Measurements from ENCODE around the gene EFNB1.
"Not testable (repeated sequence)": the region's sequence is repeated elsewhere in the genome, so short reads cannot be mapped to it uniquely, and the experiment has no call there.

The EFNB1 gene
- 8.1 to 20.3 (median 18.2) reads per million in 3 experiments for total RNA-seq

DNA sequence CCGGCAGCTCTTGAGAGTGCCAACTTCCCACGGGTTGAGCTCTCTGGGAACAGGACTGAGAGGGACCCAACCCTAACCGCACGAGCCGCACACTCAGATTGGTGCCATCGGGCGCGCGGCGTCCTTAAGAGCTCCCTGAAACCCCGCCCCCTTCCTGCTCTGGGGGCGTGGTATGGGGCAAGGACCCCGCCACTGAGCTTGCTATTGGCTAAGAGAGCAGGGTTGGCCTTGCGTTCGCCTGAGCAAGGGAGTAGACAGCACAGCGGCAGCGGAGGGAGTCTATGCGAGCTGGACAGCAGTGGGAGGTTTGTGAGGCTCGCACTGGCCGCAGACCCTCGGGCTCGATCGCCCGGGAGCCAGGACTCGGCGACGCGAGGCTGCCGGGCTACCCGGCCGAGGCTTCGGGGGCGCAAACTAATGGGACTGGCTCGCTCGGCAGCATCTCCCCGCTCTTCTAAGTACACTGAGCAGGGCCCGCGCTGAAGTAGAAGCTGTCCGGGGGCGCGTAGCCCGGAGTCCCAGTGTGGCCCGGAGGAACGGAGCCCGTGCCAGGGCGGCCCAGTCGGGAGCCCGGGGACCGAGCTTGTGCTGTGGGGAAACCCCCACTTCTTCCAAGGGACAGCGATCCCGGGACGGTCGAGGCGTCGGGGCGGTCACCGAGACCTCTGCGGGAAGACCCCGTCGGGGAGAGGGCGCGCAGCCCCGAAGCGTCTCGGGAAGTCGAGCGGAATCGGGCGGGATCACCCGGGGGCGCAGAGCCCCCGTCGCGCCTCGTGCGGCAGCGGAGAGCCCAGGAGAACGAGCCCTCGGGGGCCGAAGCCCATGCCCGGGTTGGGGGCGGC, at the start of gene EFNB1:
EFNB1 (plus strand) TSS at position 282 of the 842 bp plus-strand sequence. CDS start 756 bp downstream, outside the sequence.
- DNase-seq: peak; percentile 85

- DNase-seq: not testable (repeated sequence)
Measured at GRCh38 chrX:68781295-68781694, 47.5 kb upstream of the EFNB1 start.

GRCh38 chrX:68784816-68785215, 44.0 kb upstream of the EFNB1 start:
- no peak for DNase-seq

GRCh38 chrX:68786581-68786980, 42.2 kb upstream of the EFNB1 start:
- not testable (repeated sequence) for DNase-seq

GRCh38 chrX:68789966-68790365, 38.9 kb upstream of the EFNB1 start:
- no peak for DNase-seq

- no peak for DNase-seq
Measured at GRCh38 chrX:68792083-68792482, 36.7 kb upstream of the EFNB1 start.

DNA sequence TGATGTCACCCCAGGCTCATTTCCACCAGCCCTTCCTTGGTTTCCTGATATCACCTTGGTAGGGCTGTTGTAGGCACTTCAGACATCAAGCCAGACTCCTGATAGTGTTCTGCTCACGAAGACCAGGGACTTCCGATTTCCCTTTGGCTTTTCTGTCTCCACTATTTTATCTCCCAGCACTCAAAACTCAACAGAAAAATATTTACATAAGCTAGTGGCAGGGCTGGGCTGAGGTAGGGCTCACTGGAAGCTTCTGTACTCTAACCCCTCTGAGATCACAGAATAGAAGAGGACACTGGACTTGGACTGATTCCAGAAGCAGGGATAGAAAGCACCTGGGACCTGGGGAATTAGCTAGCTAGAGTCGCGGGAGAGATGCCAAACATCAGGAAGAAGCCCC, 34.4 kb upstream of the EFNB1 start:
- no peak for DNase-seq

DNA sequence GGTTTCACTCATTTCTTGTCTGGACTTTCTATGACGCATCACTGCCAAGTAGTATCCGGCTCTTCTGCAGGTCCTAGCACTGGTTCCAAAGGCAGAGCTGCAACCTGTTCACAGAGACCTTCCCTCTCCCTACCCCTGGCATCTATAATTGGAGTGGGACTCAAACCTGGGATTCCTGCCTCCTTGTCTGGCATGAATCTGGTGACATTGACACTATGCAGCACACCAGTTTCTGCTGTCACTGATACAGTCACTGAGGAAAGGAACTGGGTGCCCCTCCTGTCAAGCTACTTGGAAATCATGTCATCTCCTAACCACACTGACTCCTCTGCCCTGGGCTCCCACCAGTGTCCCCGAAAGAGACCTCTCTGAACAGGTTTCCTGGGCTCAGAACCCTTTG, 33.1 kb upstream of the EFNB1 start:
- no peak for DNase-seq

GRCh38 chrX:68798400-68798799, 30.4 kb upstream of the EFNB1 start:
- not testable (repeated sequence) for DNase-seq

DNA sequence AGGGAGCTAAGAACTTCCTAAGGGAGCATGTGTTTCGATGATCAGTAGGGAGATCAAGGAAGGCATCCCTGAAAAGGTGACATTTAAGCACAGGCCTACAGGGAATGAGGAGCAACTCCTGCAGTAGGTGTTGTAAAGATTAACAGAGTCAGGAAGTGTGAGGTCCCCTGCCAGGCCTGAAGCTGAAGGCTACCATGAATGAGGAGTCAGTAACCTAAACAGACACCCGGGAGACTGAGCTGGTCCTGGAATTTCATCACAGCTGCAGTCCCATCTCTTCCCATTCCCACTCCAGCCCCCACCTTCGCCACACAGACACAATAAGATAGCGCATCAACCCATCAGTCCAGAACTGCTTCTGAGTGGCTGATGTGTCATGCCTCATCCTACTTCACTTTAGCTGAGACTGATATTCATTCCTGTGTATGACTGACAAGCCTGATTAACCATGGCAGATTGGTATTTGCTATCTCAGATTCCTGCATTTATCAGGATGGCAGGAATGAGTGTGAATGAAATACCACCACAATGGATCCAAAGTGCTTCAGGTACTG, 27.0 kb upstream of the EFNB1 start:
- DNase-seq: no peak

DNA sequence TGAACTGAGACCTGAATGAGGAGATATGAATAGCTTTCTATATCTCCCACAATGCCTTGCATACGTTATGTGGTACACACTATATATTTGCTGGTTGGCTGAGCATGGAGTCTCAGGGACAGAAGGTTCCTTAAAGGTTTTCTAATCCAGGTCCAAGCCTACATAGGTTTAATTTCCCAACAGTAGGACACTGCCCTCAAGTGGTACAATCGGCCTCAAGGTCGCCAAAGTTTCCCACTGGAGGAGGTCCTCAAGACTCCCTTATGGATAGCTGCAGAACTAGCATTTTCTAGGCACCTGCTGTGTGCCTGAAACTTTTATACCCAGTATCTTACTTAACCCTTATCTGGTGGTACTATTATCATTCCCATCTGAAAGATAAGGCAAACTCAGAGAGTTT, 21.0 kb upstream of the EFNB1 start:
- no peak for DNase-seq

DNA sequence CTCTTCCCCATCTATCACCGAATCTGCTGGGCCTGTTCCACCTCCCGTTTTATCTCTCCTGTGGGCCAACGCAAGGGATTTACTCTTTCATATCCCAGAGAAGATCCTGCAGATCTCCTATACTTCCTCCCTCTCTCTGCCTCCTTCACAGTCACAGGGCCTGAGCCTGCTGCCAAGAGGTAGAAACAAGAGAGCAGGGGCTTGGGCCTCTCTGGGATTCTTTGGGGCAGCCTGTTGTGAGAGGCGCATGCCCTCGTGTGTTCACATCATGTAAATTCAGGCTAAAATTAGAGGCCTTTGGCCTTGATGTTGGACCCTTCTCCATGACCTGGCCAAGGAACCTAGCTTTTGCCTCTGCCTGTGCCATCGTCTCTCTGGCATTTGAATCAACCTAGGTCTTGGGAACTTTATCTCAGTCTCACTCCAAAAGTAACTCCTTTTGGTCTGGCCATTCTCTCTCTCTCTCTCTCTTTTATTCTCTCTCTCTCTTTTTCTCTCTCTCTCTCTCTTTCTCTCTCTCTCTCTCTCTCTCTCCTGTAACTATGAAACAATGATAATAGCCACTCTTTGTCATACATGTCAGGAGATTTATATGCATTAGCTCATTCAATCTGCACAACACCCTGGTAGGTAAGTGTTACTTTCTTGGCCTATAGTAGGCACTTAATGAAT, 20.0 kb upstream of the EFNB1 start:
- no peak for DNase-seq

DNA sequence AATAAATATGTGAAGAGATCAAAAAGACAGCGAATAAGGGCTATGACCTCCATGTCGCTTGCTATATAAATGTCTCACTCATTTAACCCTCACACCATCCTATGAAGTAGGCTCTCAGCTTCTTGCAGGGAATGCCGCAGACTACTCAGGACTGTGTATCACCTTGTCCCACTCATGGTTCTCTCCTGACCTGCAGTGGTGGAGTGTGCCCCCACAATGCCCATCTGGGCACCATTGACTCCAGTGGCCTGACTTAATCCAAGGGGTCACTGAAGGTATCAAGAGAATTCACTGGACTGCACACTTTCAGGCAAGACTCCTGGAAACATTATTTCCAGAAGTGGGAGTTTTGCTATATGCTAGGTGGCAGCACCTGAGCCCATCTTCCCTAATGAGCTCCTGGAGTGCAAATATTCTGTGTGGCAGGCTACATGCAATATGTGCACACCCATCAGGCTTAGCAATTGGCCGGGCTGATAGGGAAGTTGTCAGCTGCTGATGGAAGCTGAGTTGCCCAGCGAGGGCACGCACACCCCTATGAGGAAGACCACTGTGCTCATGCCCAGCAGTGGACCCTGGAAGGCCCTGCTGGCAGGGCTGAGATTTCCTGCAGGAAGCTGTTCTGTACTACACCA, 8.2 kb upstream of the EFNB1 start:
- DNase-seq: no peak

- DNase-seq: no peak
Measured at GRCh38 chrX:68821616-68822015, 7.2 kb upstream of the EFNB1 start.

DNA sequence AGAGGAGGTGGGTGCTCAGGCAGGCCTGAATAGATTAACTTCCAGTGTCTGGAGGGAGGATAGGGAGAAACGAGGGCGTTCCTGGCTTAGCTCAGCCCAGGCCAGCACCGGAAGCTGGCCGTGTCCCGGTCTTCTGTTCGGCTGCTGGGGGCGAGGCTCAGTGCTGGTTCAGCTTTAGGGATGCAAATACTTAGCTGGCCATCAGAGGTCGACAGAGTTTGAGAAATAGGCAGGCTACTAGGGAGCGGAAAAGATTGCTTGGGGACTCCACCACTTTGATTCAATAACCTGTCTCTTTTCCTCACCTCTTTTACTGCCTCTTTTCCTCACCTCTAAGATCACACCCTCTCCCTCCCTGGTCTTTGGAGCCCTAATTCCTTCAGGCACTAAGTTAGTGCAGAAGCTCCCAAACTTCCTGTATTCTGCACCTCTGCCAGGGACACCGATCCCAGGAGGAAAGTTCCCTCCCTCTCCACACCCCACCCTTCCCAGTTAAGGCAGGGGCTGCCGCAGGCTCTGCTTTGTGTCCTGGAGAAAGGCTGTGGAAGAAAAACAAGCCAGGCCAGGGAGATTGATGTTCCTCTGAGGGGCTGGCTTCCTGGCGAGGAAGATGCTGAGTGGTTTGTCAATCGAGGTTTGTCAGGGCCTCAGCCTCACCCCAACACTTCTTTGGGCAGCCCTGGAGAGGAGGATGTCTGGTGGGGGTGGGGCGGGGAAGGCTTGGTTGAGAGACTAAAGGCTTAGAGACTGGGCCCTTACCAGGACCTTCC, 6.0 kb upstream of the EFNB1 start:
- no peak for DNase-seq

- DNase-seq: no peak
Measured at GRCh38 chrX:68823413-68824151, 5.2 kb upstream of the EFNB1 start.

DNA sequence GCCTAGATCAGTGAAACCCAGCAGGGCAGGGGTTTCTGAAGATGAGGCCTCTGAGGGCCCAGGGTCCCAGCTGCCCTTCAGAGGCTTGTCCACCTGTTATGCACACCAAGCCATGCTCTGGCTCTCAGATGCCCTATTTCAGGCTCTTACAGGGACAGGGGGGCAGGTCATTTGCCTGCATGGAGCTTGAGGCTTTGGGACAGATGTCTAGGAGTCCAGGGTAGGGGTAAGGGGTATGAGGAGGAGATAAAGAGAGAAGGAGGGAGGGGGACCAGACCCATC, 4.7 kb upstream of the EFNB1 start:
- DNase-seq: no peak

DNA sequence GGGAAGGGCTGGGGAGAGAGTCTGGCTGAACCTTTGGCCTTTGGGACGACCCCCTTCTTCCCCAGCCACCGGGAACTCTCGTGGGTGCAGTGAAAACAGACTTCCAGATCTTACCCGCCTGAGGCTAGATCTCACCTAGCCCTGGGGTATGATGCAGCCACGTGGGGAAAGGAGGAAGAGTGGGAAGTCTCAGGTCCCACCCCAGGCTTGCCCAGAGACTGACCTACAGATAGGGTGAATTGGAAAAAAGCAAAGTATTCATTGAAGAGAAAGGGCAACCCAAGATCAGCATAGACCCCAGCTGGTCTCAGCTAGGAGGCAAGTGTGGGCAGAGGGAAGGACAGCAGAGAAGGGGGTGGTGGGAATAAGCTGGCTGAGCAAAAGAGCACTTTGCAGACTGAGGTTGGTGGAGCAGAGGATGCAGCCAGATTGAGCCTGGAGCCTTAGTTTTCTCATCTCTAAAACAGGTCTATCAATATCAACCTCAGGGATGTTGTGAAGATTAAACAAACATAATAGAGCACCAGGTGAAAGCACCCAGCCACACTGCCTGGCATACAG, 4.2 kb upstream of the EFNB1 start:
- no peak for DNase-seq

- DNase-seq: no peak
Measured at GRCh38 chrX:68826113-68826980, 2.5 kb upstream of the EFNB1 start.

DNA sequence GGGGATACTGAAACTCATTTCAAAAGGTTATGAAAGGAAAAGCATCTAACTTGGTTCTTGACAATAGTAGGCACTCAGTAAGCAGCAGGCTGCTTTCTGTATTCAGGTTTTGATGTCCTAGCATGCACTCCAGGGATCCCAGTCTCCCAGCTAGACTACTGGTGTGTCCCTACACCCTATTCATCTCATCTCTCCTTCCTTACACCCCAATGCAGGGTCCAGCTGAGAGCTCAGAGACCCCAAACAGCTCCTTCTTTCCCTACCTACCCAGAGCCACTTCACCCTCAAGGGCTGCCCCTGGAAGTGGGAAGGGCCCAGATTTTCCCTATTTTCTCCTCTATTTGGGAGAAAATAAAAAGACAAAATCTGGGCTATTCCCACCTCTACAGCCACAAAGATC, 1.6 kb upstream of the EFNB1 start:
- DNase-seq: no peak
